Renal pelvis (tissue), 4 donors: ENCODE results near the gene MRPL19. TPM values are rescaled to one million over a fixed set of nuclear protein-coding genes. Genes with fewer than 3 reads are reported as not detected.

Experiments used
- DNase-seq: peaks from one replicate; pipeline ENCODE4 v3.0.0-alpha.2; 2013
- polyA plus RNA-seq, 3 donors: library from polyadenylated mRNA; unstranded; fragments of 120-200 nt; gene quantifications; one replicate each; pipeline ENCODE4 v1.2.1, GENCODE V29; 2013; ENCODE audit not compliant: insufficient read length in 3 of 3

MRPL19 gene
- polyA plus RNA-seq, 3 donors, result 58.0 to 67.8 (median 65.9) TPM

DNA sequence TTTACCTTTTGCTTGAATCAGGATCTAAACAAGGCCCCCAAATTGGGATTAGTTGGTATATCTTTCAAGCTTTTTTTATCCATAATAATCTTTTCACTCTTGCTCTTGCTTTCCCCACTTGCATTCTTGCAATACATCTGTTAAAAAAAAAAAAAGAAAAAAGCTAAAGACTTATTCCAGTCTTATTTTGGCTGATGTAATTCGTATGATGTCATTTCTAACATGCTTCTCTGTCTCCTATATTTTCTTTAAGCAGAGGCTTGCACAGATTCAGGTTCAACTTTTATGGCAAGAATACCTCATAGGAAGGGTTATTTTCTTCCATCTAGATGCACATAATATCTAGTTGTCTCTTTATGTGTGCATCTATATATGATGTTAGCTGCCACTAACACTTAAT, 73.9 kb downstream of the MRPL19 start:
- no peak for DNase-seq

DNA sequence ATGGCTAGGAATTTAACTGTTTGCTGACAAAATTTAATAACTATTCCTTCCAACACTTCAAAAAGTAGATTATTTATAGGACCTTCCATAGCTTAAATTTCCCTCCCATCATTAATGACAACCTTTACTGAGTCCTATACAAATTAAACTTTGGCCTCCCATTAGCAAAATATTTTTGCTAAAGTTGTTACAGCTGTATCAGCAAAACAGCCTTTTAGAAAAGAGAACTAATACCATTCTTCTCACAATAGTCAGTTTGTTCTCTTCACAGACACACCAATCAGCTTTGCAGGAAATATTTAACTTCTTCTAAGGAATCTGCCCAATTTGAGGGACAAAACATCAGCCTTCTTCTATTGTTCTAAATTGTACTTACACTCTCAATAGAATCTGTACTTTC, 76.1 kb downstream of the MRPL19 start:
- no peak for DNase-seq

DNA sequence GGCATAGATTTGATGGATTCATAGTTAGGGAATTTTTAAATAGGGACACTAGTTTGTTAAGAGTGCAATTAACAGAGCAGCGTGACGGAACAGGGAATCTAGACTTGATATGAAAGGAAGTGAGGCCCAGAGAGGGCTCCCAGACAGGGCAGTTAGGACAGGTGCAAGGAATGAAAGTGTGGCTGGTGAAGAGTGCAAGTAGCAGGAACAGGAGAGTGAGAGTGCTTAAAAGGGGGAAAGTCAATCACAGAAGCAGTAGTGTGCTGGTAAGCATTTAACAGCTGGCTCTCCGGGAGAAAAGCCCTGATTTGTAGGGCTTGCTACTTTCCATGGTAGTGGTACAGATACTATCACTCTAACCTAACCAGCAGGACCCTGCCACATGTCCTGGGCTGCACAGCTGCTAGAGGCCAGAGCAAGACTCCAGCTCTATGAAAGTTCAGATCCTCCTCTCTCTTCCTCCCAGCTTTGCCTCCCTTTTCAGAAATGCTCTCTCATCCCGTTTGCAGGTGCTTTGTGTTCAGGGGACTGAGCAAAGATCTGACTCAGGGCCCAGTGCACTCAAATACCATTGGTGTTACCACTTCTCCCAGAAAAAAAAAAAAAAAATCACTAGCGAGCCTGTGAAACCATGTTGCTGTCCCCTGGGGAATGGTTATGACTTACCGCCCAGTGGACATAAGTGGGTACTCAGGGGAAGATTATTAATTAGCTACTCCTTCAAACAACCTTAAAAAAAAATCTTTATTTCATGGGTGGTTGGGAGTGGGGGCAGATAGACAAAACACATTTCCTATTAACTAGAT, 82.2 kb downstream of the MRPL19 start:
- DNase-seq, result no peak

DNA sequence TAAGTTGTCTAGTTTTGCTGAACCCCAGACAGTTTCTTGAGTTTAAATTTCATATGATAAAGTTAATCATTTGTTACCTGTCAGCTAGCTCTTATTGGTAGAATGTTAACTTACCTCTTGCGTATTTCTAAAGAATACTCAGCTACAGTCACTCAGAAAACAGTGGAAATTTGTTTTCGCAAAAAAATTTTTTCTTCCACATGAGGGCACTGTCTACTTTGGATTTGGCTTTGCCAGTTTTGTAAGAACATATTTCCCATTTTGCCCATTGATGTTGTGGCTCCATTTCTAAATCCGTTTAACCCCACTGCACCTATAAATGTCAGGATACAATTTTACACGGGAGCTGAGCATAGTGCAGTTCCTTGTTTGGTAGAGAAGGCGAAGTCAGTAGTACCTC, 83.3 kb downstream of the MRPL19 start:
- DNase-seq, result no peak

DNA sequence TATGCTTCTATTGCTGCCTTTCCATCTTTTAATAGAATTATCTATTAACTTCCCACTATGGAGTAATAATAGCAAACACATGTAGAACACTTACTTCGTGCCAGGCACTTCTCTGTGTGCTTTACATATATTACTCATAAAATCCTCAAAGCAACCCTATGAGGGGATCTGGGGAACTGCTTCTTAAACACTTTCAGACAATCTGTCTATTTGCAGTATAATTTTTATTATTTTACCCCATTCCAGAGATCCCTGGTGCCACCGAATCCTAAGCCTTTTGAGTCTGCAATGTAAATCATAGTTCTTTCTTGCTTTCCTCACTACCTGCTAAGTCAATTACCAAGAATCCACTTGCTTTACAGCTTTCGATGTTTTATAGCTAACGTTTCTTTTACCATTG, 89.7 kb downstream of the MRPL19 start:
- DNase-seq, result no peak

DNA sequence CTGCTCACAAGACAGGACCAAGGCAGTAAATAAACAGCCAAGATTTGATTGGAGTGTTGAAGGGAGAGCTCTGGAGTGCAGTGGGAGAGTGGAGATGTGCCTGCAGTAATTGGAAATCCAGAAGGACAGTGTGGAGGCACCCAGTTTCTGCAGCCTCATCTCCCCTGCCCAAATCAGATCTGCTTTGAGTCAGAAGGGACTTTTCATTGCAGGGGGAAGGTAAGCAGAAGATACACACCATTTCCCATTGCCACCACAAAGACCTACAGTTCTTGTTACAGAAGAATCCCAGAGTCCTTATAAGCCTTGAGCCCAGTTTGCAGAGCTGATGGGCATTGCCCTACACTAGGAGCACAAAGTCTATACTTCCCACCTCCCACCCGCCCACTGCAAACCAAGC, 91.4 kb downstream of the MRPL19 start:
- no peak for DNase-seq

Other genes starting within 250 kb of the MRPL19 start
- gene EVA1A, start 85.8 kb upstream of the MRPL19 start, polyA plus RNA-seq, result 10 to 100 TPM; 13.1 to 16.3 (median 15.0) TPM
- gene GCFC2, start 64.1 kb downstream of the MRPL19 start, polyA plus RNA-seq, result 10 to 100 TPM; 36.4 to 56.7 (median 52.3) TPM